Suprapubic skin (tissue), 4 donors: ENCODE measurements around the gene PLXNA4. TPM values are rescaled to one million over a fixed set of nuclear protein-coding genes. Genes with fewer than 3 reads are reported as not detected.

Source experiments
- DNase-seq, 2 donors: peaks; one replicate each; pipeline ENCODE4 v3.0.0-alpha.2; 2019; ENCODE audit warnings: low spot score in 2 of 2
- H3K27ac ChIP-seq: fragments of 200-600 bp; sonication (generic); one replicate; pipeline ENCODE4 v1.5.1; 2019
- H3K27me3 ChIP-seq: fragments of 200-600 bp; sonication (generic); one replicate; pipeline ENCODE4 v1.5.1; 2019
- H3K36me3 ChIP-seq: fragments of 200-600 bp; sonication (generic); one replicate; pipeline ENCODE4 v1.5.1; 2019
- H3K4me1 ChIP-seq: fragments of 200-600 bp; sonication (generic); one replicate; pipeline ENCODE4 v1.5.1; 2019
- H3K4me3 ChIP-seq: fragments of 200-600 bp; sonication (generic); one replicate; pipeline ENCODE4 v1.5.1; 2019; ENCODE audit warnings: mild to moderate bottlenecking
- H3K9me3 ChIP-seq: fragments of 200-600 bp; sonication (generic); one replicate; pipeline ENCODE4 v1.5.1; 2019
- CTCF ChIP-seq, 2 donors: fragments of 200-600 bp in 1 of 2; fragments of 450-650 bp in 1 of 2; sonication (generic) in 1 of 2; IDR thresholded peaks; one replicate each; pipeline ENCODE4 v1.5.1; 2016 to 2019; ENCODE audit warnings: antibody characterized with exemption in 2 of 2, mild to moderate bottlenecking in 1 of 2, moderate library complexity in 1 of 2
- EP300 ChIP-seq: sonication (generic); formaldehyde crosslinking; IDR thresholded peaks from one replicate; pipeline ENCODE4 v1.6.1; 2017; ENCODE audit warnings: antibody characterized with exemption
- POLR2A ChIP-seq, 2 donors: fragments of 450-650 bp; IDR thresholded peaks; one replicate each; pipeline ENCODE4 v1.6.1; 2017; ENCODE audit warnings: antibody characterized with exemption in 2 of 2, mild to moderate bottlenecking in 2 of 2, moderate library complexity in 2 of 2
- POLR2AphosphoS5 ChIP-seq, 3 donors: sonication (generic); formaldehyde crosslinking; IDR thresholded peaks; one replicate each; pipeline ENCODE4 v1.6.1; 2017; ENCODE audit warnings: antibody characterized with exemption in 3 of 3
- WGBS: methylation state at CpG from one replicate; pipeline ENCODE4 v1.1.5; 2018; 5-methylcytosine and 5-hydroxymethylcytosine counted together
- total RNA-seq, 4 donors: library from RNA; depleted of rRNA; stranded (reverse); fragments of >200 nt; gene quantifications; one replicate each; pipeline ENCODE4 v1.1.0, GENCODE V29; 2016

The PLXNA4 gene
- total RNA-seq, 4 donors from 2014 or later = 5.4 to 10.7 (median 7.1) TPM

GRCh38 chr7:132457658-132458057 is 118.6 kb downstream of the PLXNA4 start:
- no peak overlapping the region for H3K4me3 ChIP-seq
- DNase-seq = no peak
- H3K4me1 ChIP-seq = no peaks in the 10 kb centered on the region
- no peaks in the 10 kb centered on the region for H3K9me3 ChIP-seq
- WGBS = 64% methylated on average over 3 of the region's 3 CpGs
- H3K36me3 ChIP-seq = no peaks in the 10 kb centered on the region
- no peak overlapping the region for H3K27ac ChIP-seq
- H3K27me3 ChIP-seq = no peaks in the 10 kb centered on the region
- TF ChIP-seq EP300 (no peak), POLR2AphosphoS5 (IDR thresholded peaks at IDR 0.05) (no peak), POLR2A (IDR thresholded peaks at IDR 0.05) (no peak), CTCF (IDR thresholded peaks at IDR 0.05) (no peak)

GRCh38 chr7:132456418-132456817 is 119.9 kb downstream of the PLXNA4 start:
- no peaks in the 10 kb centered on the region for H3K36me3 ChIP-seq

GRCh38 chr7:132455378-132455777 is 120.9 kb downstream of the PLXNA4 start:
- DNase-seq = no peak
- WGBS = 57% methylated on average over 9 of the region's 9 CpGs
- H3K4me1 ChIP-seq = no peaks in the 10 kb centered on the region

More at GRCh38 chr7:132456418-132456817, 119.9 kb downstream of the PLXNA4 start:
- WGBS = 68% methylated on average over 7 of the region's 7 CpGs
- Histone ChIP-seq H3K27ac (no peak overlapping the region), H3K4me1 (no peaks in the 10 kb centered on the region), H3K27me3 (no peaks in the 10 kb centered on the region), H3K4me3 (no peak overlapping the region), H3K9me3 (no peaks in the 10 kb centered on the region)
- TF ChIP-seq POLR2AphosphoS5 (IDR thresholded peaks at IDR 0.05) = no peak
- TF ChIP-seq POLR2A (IDR thresholded peaks at IDR 0.05) = no peak
- no peak for TF ChIP-seq CTCF (IDR thresholded peaks at IDR 0.05)
- TF ChIP-seq EP300 = no peak
- no peak for DNase-seq

GRCh38 chr7:132453826-132454225 is 122.4 kb downstream of the PLXNA4 start:
- 100% methylated on average over 3 of the region's 3 CpGs for WGBS
- H3K36me3 ChIP-seq = no peaks in the 10 kb centered on the region
- no peaks in the 10 kb centered on the region for H3K9me3 ChIP-seq
- TF ChIP-seq CTCF (IDR thresholded peaks at IDR 0.05) (no peak), POLR2AphosphoS5 (IDR thresholded peaks at IDR 0.05) (no peak), EP300 (no peak), POLR2A (IDR thresholded peaks at IDR 0.05) (no peak)
- H3K4me3 ChIP-seq = no peak overlapping the region
- no peaks in the 10 kb centered on the region for H3K27me3 ChIP-seq
- no peaks in the 10 kb centered on the region for H3K4me1 ChIP-seq
- no peak overlapping the region for H3K27ac ChIP-seq
- DNase-seq = no peak

More at GRCh38 chr7:132455378-132455777, 120.9 kb downstream of the PLXNA4 start:
- Histone ChIP-seq H3K36me3 (no peaks in the 10 kb centered on the region), H3K27me3 (no peaks in the 10 kb centered on the region), H3K9me3 (no peaks in the 10 kb centered on the region), H3K27ac (no peak overlapping the region), H3K4me3 (no peak overlapping the region)
- TF ChIP-seq POLR2AphosphoS5 (IDR thresholded peaks at IDR 0.05) (no peak), EP300 (no peak), POLR2A (IDR thresholded peaks at IDR 0.05) (no peak), CTCF (IDR thresholded peaks at IDR 0.05) (no peak)

- no peak for TF ChIP-seq POLR2A (IDR thresholded peaks at IDR 0.05)
- TF ChIP-seq EP300 = no peak
- no peak for TF ChIP-seq CTCF (IDR thresholded peaks at IDR 0.05)
- no peak for TF ChIP-seq POLR2AphosphoS5 (IDR thresholded peaks at IDR 0.05)
- 92% methylated on average over 6 of the region's 6 CpGs for WGBS
- H3K27ac ChIP-seq = no peak overlapping the region
- H3K36me3 ChIP-seq = no peaks in the 10 kb centered on the region
- H3K9me3 ChIP-seq = no peaks in the 10 kb centered on the region
- DNase-seq = no peak
- no peaks in the 10 kb centered on the region for H3K4me1 ChIP-seq
- H3K4me3 ChIP-seq = no peak overlapping the region
- H3K27me3 ChIP-seq = no peaks in the 10 kb centered on the region
Observed at GRCh38 chr7:132451161-132451560, 125.1 kb downstream of the PLXNA4 start.
